Stimulated activated naive CD8-positive, alpha-beta T cell treated with anti-CD3 and anti-CD28 coated beads, Interleukin-15, amount 100 ng/mL, for 72 hours (primary cell): ENCODE measurements around the gene DES.

Source experiments
- ATAC-seq: fragments of 150-1000 bp; cut with Tn5 transposase; 2 replicates; pipeline ENCODE4 v1.10.0; 2021; ENCODE audit warnings: mild to moderate bottlenecking, moderate library complexity
- DNase-seq, 2 donors: peaks; one replicate each; pipeline ENCODE4 v3.0.0; 2021 to 2022
- H3K27ac Mint-ChIP-seq, 2 donors: one replicate each; pipeline ENCODE4 v1.8.0; 2022; ENCODE audit warnings: mild to moderate bottlenecking in 2 of 2, mixed read lengths in 2 of 2, moderate library complexity in 2 of 2
- H3K27me3 Mint-ChIP-seq: one replicate; pipeline ENCODE4 v1.8.0; 2022; ENCODE audit warnings: mixed read lengths
- H3K4me1 Mint-ChIP-seq: one replicate; pipeline ENCODE4 v1.8.0; 2022; ENCODE audit warnings: mild to moderate bottlenecking, mixed read lengths
- H3K4me3 Mint-ChIP-seq, 2 donors: one replicate each; pipeline ENCODE4 v1.8.0; 2022; ENCODE audit warnings: mild to moderate bottlenecking in 2 of 2, mixed read lengths in 2 of 2, moderate library complexity in 1 of 2
- H3K9me3 Mint-ChIP-seq, 2 donors: one replicate each; pipeline ENCODE4 v1.8.0; 2022; ENCODE audit warnings: mixed read lengths in 2 of 2

Gene DES

GRCh38 chr2:219418155-219419011 is at the start of gene DES:
TSS of gene DES (plus strand) at chr2:219418377. CDS start at chr2:219418463, 86 bp downstream.
- ATAC-seq (peak; percentile 26), DNase-seq (no peak)
- peaks cover 14% of the 10 kb centered on the region for H3K4me1 Mint-ChIP-seq
- H3K4me3 Mint-ChIP-seq: no peak within 1 kb of the TSS
- H3K9me3 Mint-ChIP-seq: no peaks in the 10 kb centered on the region
- H3K27ac Mint-ChIP-seq: no peak within 1 kb of the TSS
- H3K27me3 Mint-ChIP-seq: peaks cover 66% of the 10 kb centered on the region

- no peak overlapping the region for H3K27ac Mint-ChIP-seq
Observed at GRCh38 chr2:219368690-219369191, 49.4 kb upstream of the DES start.

GRCh38 chr2:219369447-219369861 is 48.7 kb upstream of the DES start:
- Mint-ChIP-seq H3K9me3 (no peaks in the 10 kb centered on the region), H3K4me3 (no peak overlapping the region), H3K4me1 (no peaks in the 10 kb centered on the region), H3K27ac (no peak overlapping the region), H3K27me3 (no peaks in the 10 kb centered on the region)
- ATAC-seq: no peak
- no peak for DNase-seq

More at GRCh38 chr2:219368690-219369191, 49.4 kb upstream of the DES start:
- Mint-ChIP-seq H3K27me3 (no peaks in the 10 kb centered on the region), H3K4me3 (no peak overlapping the region), H3K9me3 (no peaks in the 10 kb centered on the region), H3K4me1 (no peaks in the 10 kb centered on the region)
- no peak for DNase-seq
- ATAC-seq: no peak

GRCh38 chr2:219378163-219378851 is 39.9 kb upstream of the DES start:
- Mint-ChIP-seq H3K27me3 (no peaks in the 10 kb centered on the region), H3K4me1 (peaks cover under 1% of the 10 kb centered on the region), H3K4me3 (no peak overlapping the region), H3K9me3 (no peaks in the 10 kb centered on the region), H3K27ac (peak overlapping the region in 1 of 2 donors; percentile 35)
- DNase-seq (no peak), ATAC-seq (no peak)

- Mint-ChIP-seq H3K9me3 (no peaks in the 10 kb centered on the region), H3K4me3 (no peak overlapping the region), H3K27ac (peak overlapping the region in 1 of 2 donors; percentile 75), H3K27me3 (no peaks in the 10 kb centered on the region), H3K4me1 (peaks cover 24% of the 10 kb centered on the region)
- ATAC-seq: no peak
- no peak for DNase-seq
Observed at GRCh38 chr2:219380926-219381325, 37.3 kb upstream of the DES start.

GRCh38 chr2:219381448-219381847 is 36.7 kb upstream of the DES start:
- Mint-ChIP-seq H3K4me1 (peaks cover 29% of the 10 kb centered on the region), H3K27me3 (no peaks in the 10 kb centered on the region), H3K27ac (no peak overlapping the region), H3K9me3 (no peaks in the 10 kb centered on the region), H3K4me3 (no peak overlapping the region)
- DNase-seq (no peak), ATAC-seq (no peak)

GRCh38 chr2:219384083-219384713 is 34.0 kb upstream of the DES start:
- ATAC-seq: no peak
- Mint-ChIP-seq H3K4me1 (peaks cover 44% of the 10 kb centered on the region), H3K27me3 (no peaks in the 10 kb centered on the region), H3K9me3 (no peaks in the 10 kb centered on the region), H3K4me3 (no peak overlapping the region), H3K27ac (peak overlapping the region in 1 of 2 donors; percentile 88)
- DNase-seq: no peak

GRCh38 chr2:219384859-219385258 is 33.3 kb upstream of the DES start:
- ATAC-seq (no peak), DNase-seq (no peak)
- peaks cover 44% of the 10 kb centered on the region for H3K4me1 Mint-ChIP-seq
- peak overlapping the region in 1 of 2 donors; percentile 88 for H3K27ac Mint-ChIP-seq
- H3K27me3 Mint-ChIP-seq: no peaks in the 10 kb centered on the region
- no peaks in the 10 kb centered on the region for H3K9me3 Mint-ChIP-seq
- no peak overlapping the region for H3K4me3 Mint-ChIP-seq

- H3K4me1 Mint-ChIP-seq: peaks cover 44% of the 10 kb centered on the region
- H3K9me3 Mint-ChIP-seq: no peaks in the 10 kb centered on the region
- H3K27me3 Mint-ChIP-seq: no peaks in the 10 kb centered on the region
- DNase-seq: no peak
- peak overlapping the region in 1 of 2 donors; percentile 24 for H3K4me3 Mint-ChIP-seq
- ATAC-seq: no peak
- no peak overlapping the region for H3K27ac Mint-ChIP-seq
Observed at GRCh38 chr2:219385958-219386520, 32.1 kb upstream of the DES start.

GRCh38 chr2:219386532-219387280 is 31.5 kb upstream of the DES start:
- H3K9me3 Mint-ChIP-seq: no peaks in the 10 kb centered on the region

GRCh38 chr2:219387306-219388120 is 30.7 kb upstream of the DES start, which contains the start of gene DNPEP:
TSS of gene DNPEP (minus strand) at chr2:219387912. CDS start at chr2:219387794, 118 bp downstream.
- ATAC-seq: peak; percentile 76

More at GRCh38 chr2:219386532-219387280, 31.5 kb upstream of the DES start:
- no peak for DNase-seq
- Mint-ChIP-seq H3K4me1 (peaks cover 44% of the 10 kb centered on the region), H3K27ac (peak overlapping the region; percentile 98 to 99), H3K27me3 (no peaks in the 10 kb centered on the region), H3K4me3 (peak overlapping the region; percentile 97 to 98)
- ATAC-seq: no peak

GRCh38 chr2:219388121-219388906 is 29.9 kb upstream of the DES start:
- Mint-ChIP-seq H3K27me3 (no peaks in the 10 kb centered on the region), H3K4me3 (peak overlapping the region; percentile 74 to 80), H3K27ac (peak overlapping the region; percentile 34 to 49), H3K4me1 (peaks cover 43% of the 10 kb centered on the region), H3K9me3 (no peaks in the 10 kb centered on the region)
- ATAC-seq: peak; percentile 81
- DNase-seq: peak; percentile 98 to 100

More at GRCh38 chr2:219387306-219388120, 30.7 kb upstream of the DES start, which contains the start of gene DNPEP:
- Mint-ChIP-seq H3K27ac (peak within 1 kb of the TSS; percentile 98 to 99), H3K27me3 (no peaks in the 10 kb centered on the region), H3K9me3 (no peaks in the 10 kb centered on the region), H3K4me3 (peak within 1 kb of the TSS; percentile 97 to 98), H3K4me1 (peaks cover 44% of the 10 kb centered on the region)
- DNase-seq: peak; percentile 93 to 94

GRCh38 chr2:219388907-219389156 is 29.3 kb upstream of the DES start:
- no peaks in the 10 kb centered on the region for H3K27me3 Mint-ChIP-seq
- peaks cover 38% of the 10 kb centered on the region for H3K4me1 Mint-ChIP-seq
- ATAC-seq (no peak), DNase-seq (no peak)
- H3K27ac Mint-ChIP-seq: peak overlapping the region in 1 of 2 donors; percentile 34
- peak overlapping the region; percentile 74 to 80 for H3K4me3 Mint-ChIP-seq
- no peaks in the 10 kb centered on the region for H3K9me3 Mint-ChIP-seq
